Dermis microvascular lymphatic vessel endothelial cell (primary cell): ENCODE measurements around the gene RNF149. TPM values are rescaled to one million over a fixed set of nuclear protein-coding genes. Genes with fewer than 3 reads are reported as not detected.
"Not testable (repeated sequence)": the region's sequence is repeated elsewhere in the genome, so short reads cannot be mapped to it uniquely, and the experiment has no call there.

Experiments
- DNase-seq, 2 donors: peaks; one replicate each; pipeline versions ENCODE4 v3.0.0 to v3.0.0-alpha.2; 2010; ENCODE audit warnings: low read depth in 2 of 2
- total RNA-seq: library from RNA; depleted of rRNA; stranded (reverse); fragments of >200 nt; gene quantifications from 2 replicates; pipeline ENCODE4 v1.2.1, GENCODE V29; 2014

The RNF149 gene, protein sequence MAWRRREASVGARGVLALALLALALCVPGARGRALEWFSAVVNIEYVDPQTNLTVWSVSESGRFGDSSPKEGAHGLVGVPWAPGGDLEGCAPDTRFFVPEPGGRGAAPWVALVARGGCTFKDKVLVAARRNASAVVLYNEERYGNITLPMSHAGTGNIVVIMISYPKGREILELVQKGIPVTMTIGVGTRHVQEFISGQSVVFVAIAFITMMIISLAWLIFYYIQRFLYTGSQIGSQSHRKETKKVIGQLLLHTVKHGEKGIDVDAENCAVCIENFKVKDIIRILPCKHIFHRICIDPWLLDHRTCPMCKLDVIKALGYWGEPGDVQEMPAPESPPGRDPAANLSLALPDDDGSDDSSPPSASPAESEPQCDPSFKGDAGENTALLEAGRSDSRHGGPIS
- 31.7 and 38.4 TPM in 2 replicates for total RNA-seq

- DNase-seq, result peak; percentile 69 to 94
These were observed at the start of gene RNF149 for GRCh38 chr2:101308432-101309210. Gene RNF149, minus strand, starts transcription at chr2:101308701. Its CDS starts 113 bp downstream, at chr2:101308588.

DNA sequence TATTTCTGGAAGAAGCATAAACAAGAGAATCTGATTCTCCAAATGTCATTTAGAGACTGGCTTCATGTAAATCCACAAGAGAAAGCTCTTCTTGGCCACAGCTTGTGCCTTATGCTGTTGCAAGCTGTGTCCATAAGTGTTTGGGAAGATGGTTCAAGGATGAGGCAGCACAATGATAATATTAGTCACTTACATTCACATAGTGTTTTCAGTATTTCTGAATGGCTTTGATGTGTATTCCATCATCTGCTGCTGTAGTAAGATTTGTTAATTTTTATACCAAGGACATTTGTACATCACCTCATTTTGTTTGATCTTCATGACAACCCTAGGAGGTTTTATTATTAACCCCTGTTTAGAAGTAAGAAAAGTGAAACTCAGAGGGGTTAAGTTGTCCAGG is 48.9 kb upstream of the RNF149 start:
- no peak for DNase-seq

- DNase-seq, result no peak
These were observed 48.0 kb upstream of the RNF149 start for GRCh38 chr2:101356521-101356920.

DNA sequence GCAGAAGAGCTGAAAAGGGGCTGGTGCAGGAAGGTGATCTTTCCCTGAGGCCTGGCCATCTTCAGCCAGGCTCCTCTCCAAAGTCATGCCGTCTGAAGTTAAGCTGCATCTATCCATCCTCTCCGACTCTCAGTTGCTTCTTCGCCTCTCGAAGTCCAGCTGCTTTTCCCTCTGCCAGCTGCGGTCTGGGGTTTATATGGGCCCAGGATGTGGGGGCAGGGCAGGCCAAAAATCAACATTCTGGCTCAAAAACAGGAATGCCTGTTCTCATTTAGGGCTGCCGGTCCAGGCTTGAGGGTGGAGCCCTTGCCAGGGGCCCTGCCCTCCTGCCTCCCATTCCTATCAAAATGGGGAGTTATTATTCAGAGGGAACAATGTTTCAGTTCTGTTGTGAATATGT is 47.6 kb upstream of the RNF149 start:
- no peak for DNase-seq

DNA sequence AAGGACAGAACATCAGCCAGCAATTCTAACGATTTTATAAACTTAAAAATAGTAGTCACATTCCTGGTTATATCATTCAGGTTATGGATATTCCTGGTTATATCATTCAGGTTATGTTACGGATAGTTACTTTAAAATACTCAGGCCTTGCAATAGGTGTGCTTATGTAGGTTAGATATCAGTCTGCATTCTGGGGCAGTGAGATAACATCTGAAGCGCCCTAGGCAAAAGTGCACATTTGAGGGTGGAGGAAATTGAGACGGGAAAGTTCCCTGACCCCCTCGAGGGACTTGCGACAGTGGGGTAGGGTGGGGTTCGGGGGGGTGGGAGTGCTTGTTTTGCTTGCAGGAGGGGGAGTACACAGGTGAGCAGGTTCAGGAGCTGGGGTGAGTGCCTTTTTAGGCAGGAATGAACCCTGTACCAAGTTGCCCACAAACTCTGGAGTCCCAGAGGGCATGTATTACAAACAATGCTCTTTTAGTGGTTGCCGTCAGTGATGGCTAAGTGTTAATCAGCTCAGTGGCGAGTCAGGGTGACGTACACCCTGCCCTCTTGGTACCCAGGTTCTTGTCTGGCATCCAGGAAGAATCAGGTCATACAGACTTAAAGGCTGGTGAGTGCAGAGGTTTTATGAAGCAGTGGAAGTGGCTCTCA is 47.0 kb upstream of the RNF149 start:
- DNase-seq, result no peak

DNA sequence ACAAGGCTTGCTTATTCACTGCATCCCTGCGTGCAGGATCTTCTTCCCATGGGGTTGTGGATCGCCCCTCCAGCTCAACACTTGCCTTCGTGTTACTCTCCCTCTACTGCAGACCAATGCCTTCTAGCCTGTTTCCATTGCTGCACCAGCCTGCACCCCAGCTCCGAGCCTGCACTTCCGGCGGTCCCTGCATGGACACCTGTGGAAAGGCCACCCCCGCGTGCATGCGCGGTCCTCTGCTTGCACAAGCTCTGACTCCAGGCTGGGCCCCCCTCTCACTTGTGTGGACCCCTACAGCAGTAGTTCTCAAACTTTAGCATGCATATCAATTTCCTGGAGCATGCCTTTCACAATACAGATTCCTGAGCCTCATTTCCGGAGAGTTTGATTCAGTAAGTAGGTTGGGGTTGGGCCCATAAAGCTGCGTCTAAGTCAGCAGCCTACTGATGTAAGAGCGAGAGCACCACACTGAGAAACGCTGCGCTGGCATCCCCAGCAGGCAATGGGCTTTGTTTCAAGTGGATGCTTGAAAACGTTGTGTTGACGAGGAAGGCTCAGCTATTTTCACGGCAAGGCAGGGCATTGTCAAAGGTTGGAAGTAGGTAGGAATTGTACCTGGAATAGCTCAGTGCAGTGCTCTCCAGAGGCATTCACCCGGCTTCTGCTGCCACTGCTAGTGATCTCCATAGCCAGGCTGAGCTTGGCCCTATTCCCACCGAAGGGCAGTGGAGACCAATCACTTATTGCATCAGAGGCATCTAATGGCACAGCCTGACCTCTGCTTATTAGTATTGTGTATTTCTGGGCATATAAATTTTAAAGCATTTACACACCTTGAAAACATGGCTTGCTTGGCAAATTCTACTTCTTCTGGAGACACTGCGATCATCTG is 46.2 kb upstream of the RNF149 start:
- DNase-seq, result no peak

DNA sequence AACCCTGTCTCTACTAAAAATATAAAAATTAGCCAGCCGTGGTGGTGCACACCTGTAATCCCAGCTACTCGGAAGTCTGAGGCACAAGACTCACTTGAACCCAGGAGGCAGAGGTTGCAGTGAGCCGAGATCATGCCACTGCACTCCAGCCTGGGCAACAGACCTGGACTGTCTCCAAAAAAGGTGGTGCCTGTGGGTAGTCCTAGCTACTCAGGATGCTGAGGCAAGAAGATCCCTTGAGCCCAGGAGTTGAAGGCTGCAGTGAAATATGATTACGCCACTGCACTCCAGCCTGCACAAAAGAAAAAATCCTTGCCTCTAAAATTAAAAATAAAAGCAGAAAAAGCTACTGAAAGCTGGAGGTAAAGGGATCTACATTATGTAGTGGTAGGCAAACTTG is 44.1 kb upstream of the RNF149 start:
- not testable (repeated sequence) for DNase-seq

GRCh38 chr2:101351207-101351606 is 42.7 kb upstream of the RNF149 start:
- DNase-seq, result no peak

GRCh38 chr2:101349893-101350662 is 41.6 kb upstream of the RNF149 start:
- peak in 1 of 2 donors; percentile 52 for DNase-seq

DNA sequence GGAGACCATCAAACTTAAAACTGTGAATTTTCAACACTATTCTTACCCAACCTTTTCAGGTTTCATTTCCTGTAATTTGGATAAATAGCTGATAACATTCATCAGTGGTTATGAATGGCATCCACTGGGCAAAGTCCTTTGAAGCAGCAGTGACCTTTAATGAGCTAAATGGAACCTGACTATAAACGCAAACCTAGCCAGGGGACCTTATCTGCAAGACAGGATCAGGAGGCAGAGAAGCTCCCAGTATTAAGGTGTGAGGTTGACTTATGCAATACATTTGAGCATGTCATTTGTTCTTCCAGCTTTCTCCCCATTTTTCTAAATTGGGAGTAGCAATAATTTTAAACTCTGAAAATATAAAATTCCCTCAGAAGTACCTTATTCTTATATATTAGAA is 40.4 kb upstream of the RNF149 start:
- no peak for DNase-seq

GRCh38 chr2:101346909-101347308 is 38.4 kb upstream of the RNF149 start:
- no peak for DNase-seq

GRCh38 chr2:101344137-101344536 is 35.6 kb upstream of the RNF149 start:
- DNase-seq, result no peak

- no peak for DNase-seq
These were observed 34.1 kb upstream of the RNF149 start for GRCh38 chr2:101342625-101343008.

GRCh38 chr2:101341901-101342624 is 33.6 kb upstream of the RNF149 start:
- peak; percentile 36 to 69 for DNase-seq

GRCh38 chr2:101341421-101341820 is 32.9 kb upstream of the RNF149 start:
- no peak for DNase-seq

DNA sequence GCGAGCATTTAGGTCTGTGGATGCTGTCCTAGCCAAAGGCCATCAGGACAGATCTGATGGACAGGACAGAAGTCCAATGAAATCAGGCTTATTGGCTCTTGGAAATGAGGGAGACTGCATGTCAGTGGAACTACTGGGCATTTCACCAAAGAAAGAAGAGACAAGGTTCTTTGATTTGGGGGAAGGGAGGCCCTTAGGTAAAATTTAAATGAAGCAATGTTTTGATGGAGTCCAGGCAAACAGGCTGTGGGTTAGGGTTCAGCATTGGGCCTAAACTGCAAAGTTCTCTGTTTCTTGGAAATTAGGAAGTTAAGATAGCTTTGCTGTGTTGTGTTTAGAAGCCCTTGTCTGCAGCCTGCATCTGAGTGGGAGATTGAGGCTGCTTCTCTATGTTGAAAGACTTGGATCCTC is 31.6 kb upstream of the RNF149 start:
- DNase-seq, result no peak

DNA sequence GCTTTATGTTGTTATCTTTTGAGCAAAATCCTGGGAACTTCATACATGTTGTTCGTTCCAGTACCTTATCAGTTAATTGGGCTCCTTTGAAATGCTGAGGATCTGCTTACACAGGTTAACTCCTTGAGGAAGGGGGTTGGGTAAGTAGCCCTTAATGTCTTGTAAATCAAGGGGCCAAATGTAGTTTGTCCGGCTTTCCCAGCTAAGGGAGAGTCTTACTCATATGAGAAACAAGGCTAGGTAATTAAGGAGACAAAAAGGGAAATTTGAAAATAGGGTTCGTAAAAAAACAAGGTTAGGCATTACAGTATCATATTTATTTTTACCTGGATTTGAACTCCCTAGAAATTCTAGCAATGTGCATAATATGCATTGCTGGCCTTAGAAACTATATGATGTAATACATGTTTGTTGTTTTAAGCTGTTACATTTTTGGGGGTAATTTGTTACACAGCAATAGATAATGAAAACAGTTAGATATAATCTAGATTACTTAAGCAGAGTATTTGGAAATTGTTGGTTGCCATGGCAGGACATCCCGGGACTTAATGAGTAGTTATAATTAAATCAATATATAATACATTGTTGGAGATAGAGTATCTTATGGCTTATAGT is 30.9 kb upstream of the RNF149 start:
- no peak for DNase-seq

DNA sequence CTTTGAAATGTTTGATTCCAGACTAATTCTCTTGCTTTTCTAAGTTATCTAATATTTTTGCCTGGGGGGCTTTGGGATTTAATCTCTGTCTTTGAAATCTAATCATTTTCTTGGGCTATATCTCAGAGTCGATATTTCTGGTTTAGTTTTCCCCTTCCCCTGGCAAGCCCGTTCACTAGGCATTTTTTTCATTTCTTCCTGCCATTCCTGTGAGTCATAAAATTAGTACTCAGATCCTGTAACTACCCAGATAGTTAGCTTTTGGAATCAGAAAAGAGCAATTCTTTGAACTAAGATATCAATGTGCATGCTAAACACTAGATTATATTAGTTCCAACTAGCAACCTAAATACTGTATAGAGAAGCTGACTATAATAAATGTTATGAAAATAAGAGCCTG is 29.4 kb upstream of the RNF149 start:
- DNase-seq, result peak in 1 of 2 donors; percentile 34
